GM12864 (cell line): Measurements from ENCODE around the gene OTOGL.
"Not testable (repeated sequence)": the region's sequence is repeated elsewhere in the genome, so short reads cannot be mapped to it uniquely, and the experiment has no call there.

Experiments used
- DNase-seq: peaks from one replicate; pipeline ENCODE4 v3.0.0-alpha.2; 2011; ENCODE audit warnings: low read depth
- H3K4me3 ChIP-seq: 2 replicates; pipeline ENCODE4 v1.5.1; 2011; ENCODE audit warnings: mild to moderate bottlenecking, low read depth, low read length, control low read depth
- TF ChIP-seq, protein P1 (sequence below): IDR thresholded peaks from 2 replicates; pipeline ENCODE4 v1.5.1; 2011; ENCODE audit warnings: low read depth, mild to moderate bottlenecking, moderate library complexity, low read length, control low read depth, inconsistent platforms; ENCODE audit errors: missing control alignments

Gene OTOGL

DNA sequence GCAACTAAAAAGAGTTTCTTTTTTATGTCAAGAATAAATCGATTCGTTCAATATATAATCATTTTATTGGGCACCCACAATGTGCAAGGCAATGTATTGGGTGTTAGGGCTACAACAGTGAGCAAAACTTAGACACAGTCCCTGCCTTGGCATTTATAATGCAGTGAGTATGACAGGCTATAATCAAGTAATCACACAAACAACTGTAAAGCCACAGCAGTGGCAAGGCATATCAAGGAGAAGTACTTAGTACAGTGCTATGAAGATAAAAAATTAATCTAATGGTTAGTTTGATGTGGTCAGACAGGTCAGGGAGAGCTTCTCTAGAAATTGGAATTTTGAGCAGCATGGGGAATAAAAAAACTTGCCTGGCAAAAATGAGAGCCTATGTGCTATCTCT is 39.5 kb upstream of the OTOGL start:
- no peak overlapping the region for H3K4me3 ChIP-seq
- TF ChIP-seq, protein P1, sequence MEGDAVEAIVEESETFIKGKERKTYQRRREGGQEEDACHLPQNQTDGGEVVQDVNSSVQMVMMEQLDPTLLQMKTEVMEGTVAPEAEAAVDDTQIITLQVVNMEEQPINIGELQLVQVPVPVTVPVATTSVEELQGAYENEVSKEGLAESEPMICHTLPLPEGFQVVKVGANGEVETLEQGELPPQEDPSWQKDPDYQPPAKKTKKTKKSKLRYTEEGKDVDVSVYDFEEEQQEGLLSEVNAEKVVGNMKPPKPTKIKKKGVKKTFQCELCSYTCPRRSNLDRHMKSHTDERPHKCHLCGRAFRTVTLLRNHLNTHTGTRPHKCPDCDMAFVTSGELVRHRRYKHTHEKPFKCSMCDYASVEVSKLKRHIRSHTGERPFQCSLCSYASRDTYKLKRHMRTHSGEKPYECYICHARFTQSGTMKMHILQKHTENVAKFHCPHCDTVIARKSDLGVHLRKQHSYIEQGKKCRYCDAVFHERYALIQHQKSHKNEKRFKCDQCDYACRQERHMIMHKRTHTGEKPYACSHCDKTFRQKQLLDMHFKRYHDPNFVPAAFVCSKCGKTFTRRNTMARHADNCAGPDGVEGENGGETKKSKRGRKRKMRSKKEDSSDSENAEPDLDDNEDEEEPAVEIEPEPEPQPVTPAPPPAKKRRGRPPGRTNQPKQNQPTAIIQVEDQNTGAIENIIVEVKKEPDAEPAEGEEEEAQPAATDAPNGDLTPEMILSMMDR, result no peak
- DNase-seq, result no peak

DNA sequence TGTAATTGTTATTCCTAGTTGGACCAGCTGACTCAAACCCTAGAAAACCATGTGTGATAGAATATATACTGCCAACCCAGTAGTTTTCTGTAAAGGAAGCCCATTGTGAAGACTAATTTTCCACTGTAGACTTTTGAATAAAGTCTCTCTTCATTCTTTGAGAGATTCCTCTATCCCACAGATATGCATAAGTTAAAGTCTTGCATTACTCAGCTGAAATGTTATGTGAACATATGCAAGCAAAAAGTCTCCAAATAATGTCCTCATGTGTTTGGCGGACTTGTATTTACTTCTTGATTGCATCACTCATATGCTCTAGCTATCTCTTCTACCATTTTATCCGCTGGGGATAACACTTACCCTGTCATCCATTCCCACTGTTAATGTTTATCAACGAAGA is 35.1 kb upstream of the OTOGL start:
- no peak for DNase-seq
- TF ChIP-seq, protein P1, result no peak
- H3K4me3 ChIP-seq, result no peak overlapping the region

DNA sequence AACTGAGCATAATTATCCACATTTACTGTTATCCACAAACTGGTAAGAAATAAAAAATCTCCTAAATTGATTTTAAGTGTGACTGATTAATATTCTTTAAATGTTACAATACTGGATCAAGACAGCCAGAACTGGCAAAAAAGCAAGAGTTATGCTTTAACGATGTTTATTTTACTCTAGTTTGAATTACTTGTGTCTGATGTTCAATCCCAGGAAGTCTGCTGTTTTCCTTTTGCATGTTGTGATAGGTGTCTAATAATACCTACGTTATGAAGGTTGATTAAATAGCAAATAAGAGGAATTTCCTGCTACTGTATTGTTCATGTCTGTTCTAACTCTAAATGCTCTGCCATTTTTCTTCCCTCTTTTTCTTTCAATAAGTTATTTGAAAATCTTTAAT is 34.4 kb upstream of the OTOGL start:
- TF ChIP-seq, protein P1, result no peak
- H3K4me3 ChIP-seq, result no peak overlapping the region
- DNase-seq, result no peak

DNA sequence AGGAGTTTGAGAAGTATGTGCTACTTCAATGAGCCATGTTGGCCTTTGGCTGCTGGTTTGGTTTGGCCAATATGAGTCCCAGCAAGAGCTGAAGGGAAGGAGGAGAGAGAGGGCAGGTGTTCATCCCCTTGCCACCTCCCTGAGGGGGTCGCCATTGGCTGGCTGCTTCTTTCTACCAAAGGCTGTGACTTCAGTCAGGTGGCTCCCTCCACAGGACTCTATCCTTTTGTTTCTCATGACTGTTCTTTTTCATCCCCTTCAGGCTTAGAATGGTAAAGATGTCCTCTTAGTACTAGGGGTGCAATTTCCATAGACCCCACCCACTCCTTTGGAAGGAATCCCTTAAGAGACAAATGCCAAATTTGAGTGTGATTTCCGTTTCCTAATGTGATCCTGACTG is 31.2 kb upstream of the OTOGL start:
- no peak overlapping the region for H3K4me3 ChIP-seq
- no peak for DNase-seq
- TF ChIP-seq, protein P1, result no peak

- DNase-seq, result peak; percentile 30
- not testable (repeated sequence) for H3K4me3 ChIP-seq
Observed at GRCh38 chr12:80083892-80084614, 15.3 kb upstream of the OTOGL start.

GRCh38 chr12:80086025-80086424 is 13.3 kb upstream of the OTOGL start:
- TF ChIP-seq, protein P1, result no peak
- DNase-seq, result no peak
- no peak overlapping the region for H3K4me3 ChIP-seq

DNA sequence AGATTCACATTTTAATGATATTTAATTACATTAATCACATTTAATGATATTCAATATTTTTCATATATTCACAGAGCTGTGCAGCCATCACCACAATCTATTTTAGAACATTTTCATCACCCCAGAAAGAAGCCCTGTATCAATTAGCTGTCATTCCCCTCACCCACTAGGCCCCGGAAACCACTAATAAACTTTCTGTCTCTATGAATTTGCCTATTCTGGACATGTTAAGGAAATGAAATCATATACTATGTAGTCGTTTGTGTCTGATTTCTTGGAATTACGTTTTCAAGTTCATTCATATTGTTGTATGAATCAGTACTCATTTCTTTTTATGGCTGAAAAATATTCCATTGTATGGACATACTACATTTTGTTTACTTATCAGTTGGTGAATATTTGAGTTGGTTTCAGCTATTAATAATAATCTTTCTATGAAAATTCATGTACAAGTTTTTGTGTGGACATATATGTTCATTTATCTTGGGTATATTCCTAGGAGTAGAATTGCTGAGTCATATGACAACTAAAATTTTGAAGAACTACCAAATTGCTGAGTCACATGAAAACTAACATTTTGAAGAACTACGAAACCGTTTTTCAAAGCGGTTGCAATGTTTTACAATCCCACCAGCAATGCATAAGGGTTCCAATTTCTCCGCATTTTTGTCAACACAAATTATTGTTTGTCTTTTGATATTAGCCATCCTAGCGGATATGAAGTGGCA is 11.7 kb upstream of the OTOGL start:
- no peak for DNase-seq
- no peak overlapping the region for H3K4me3 ChIP-seq
- TF ChIP-seq, protein P1, result no peak
